HepG2 (cell line): ENCODE data around the gene TCF25. TPM values are rescaled to one million over a fixed set of nuclear protein-coding genes. Genes with fewer than 3 reads are reported as not detected.

Experiments used
- ADNP ChIP-seq: sonication (generic); formaldehyde crosslinking; IDR thresholded peaks from 2 replicates; pipeline ENCODE4 v1.4.0; 2020; ENCODE audit warnings: missing genetic modification reagents
- CBX5 ChIP-seq: sonication (generic); formaldehyde crosslinking; IDR thresholded peaks from 2 replicates; pipeline ENCODE4 v1.4.0; 2020; ENCODE audit warnings: missing genetic modification reagents, borderline replicate concordance
- FOXP4 ChIP-seq: sonication (generic); formaldehyde crosslinking; IDR thresholded peaks from 2 replicates; pipeline ENCODE4 v1.4.0; 2020; ENCODE audit warnings: missing genetic modification reagents
- HNF4A ChIP-seq: sonication (generic); formaldehyde crosslinking; IDR thresholded peaks from 2 replicates; pipeline ENCODE4 v1.4.0; 2020; ENCODE audit warnings: missing genetic modification reagents
- KDM2A ChIP-seq: sonication (generic); formaldehyde crosslinking; IDR thresholded peaks from 2 replicates; pipeline ENCODE4 v1.4.0; 2020; ENCODE audit warnings: low read depth, missing genetic modification reagents, borderline replicate concordance
- KLF13 ChIP-seq: sonication (generic); formaldehyde crosslinking; IDR thresholded peaks from 2 replicates; pipeline ENCODE4 v1.4.0; 2020; ENCODE audit warnings: mild to moderate bottlenecking, missing genetic modification reagents
- MBNL3 ChIP-seq: fragments of 250-450 bp; sonication (Bioruptor Pico); conservative IDR thresholded peaks from 2 replicates; pipeline ENCODE4 v1.8.0; 2022; ENCODE audit warnings: mild to moderate bottlenecking, inconsistent platforms
- MIER2 ChIP-seq: IDR thresholded peaks from 2 replicates; pipeline ENCODE4 v1.6.1; 2016; ENCODE audit warnings: missing biosample characterization, missing genetic modification reagents
- MTF2 ChIP-seq: sonication (generic); formaldehyde crosslinking; IDR thresholded peaks from 2 replicates; pipeline ENCODE4 v1.5.0; 2020; ENCODE audit warnings: missing genetic modification reagents, borderline replicate concordance
- RFX3 ChIP-seq: IDR thresholded peaks from 2 replicates; pipeline ENCODE4 v1.6.1; 2016; ENCODE audit warnings: missing biosample characterization, missing genetic modification reagents
- SMYD3 ChIP-seq: sonication (generic); formaldehyde crosslinking; IDR thresholded peaks from 2 replicates; pipeline ENCODE4 v1.8.1; 2023; ENCODE audit warnings: mild to moderate bottlenecking, missing genetic modification reagents
- THRA ChIP-seq: sonication (generic); formaldehyde crosslinking; IDR thresholded peaks from 2 replicates; pipeline ENCODE4 v1.4.0; 2020; ENCODE audit warnings: missing genetic modification reagents, borderline replicate concordance
- TRIM24 ChIP-seq: sonication (generic); formaldehyde crosslinking; IDR thresholded peaks from 2 replicates; pipeline ENCODE4 v1.8.0; 2022; ENCODE audit warnings: mild to moderate bottlenecking, missing genetic modification reagents
- ZNF142 ChIP-seq: sonication (generic); formaldehyde crosslinking; IDR thresholded peaks from 2 replicates; pipeline ENCODE4 v1.4.0; 2020; ENCODE audit warnings: missing genetic modification reagents
- ZNF598 ChIP-seq: sonication (generic); formaldehyde crosslinking; IDR thresholded peaks from 2 replicates; pipeline ENCODE4 v1.5.1; 2020; ENCODE audit warnings: mild to moderate bottlenecking, missing genetic modification reagents, borderline replicate concordance
- ZNF883 ChIP-seq: sonication (generic); formaldehyde crosslinking; IDR thresholded peaks from 2 replicates; pipeline ENCODE4 v1.5.1; 2020; ENCODE audit warnings: mild to moderate bottlenecking, missing genetic modification reagents; ENCODE audit errors: not compliant biosample characterization
- polyA plus RNA-seq, 8 experiments: library from polyadenylated mRNA; depleted of rRNA in 3 of 8; stranded (reverse) in 7 of 8; unstranded in 1 of 8; fragments of >200 nt; fragmentation: Illumina TruSeq in 4 of 8; extraction: Trizol in 4 of 8; gene quantifications; 2 replicates each; pipeline versions ENCODE4 v1.2.1 to v1.2.3, GENCODE V29; 2011 to 2016; ENCODE audit warnings: low read depth in 4 of 8, missing spikeins in 1 of 8, mixed read lengths in 1 of 8; ENCODE audit not compliant: insufficient read depth in 1 of 8
- total RNA-seq, 5 experiments: library from RNA; depleted of rRNA; stranded (reverse); fragments of >200 nt; fragmentation: Illumina TruSeq; extraction: Trizol; gene quantifications; 2 replicates each; pipeline ENCODE4 v1.2.3, GENCODE V29; 2016; ENCODE audit warnings: low read depth in 1 of 5
- TF ChIP-seq, protein P1 (sequence below): sonication (generic); formaldehyde crosslinking; IDR thresholded peaks from 2 replicates; pipeline ENCODE4 v1.9.0; 2021; ENCODE audit warnings: missing genetic modification reagents, borderline replicate concordance

TCF25 gene
- total and polyA plus RNA-seq, 2 of the 13 experiments (the other 11 are each of a cell fraction or from before 2014, with no cell fraction given) = 138 to 206 TPM

GRCh38 chr16:89829630-89830437 lies 43.6 kb upstream of the TCF25 start (continued):
- TF ChIP-seq RFX3 (CRISPR knock-in tag) (no peak), ZNF883 (no peak), CBX5 (no peak; the same call in 1 of the 2 replicates), MTF2 (CRISPR knock-in tag) (no peak), KLF13 (0 out of 2 replicates have a peak, but pooled peaks have one; percentile 68), MIER2 (peak; percentile 14; the same call in 1 of the 2 replicates), ZNF598 (CRISPR knock-in tag) (no peak; the same call in 1 of the 2 replicates), ADNP (no peak), THRA (CRISPR knock-in tag) (peak; percentile 62; the same call in 1 of the 2 replicates), MBNL3 (CRISPR knock-in tag) (no peak), KDM2A (CRISPR knock-in tag) (peak; percentile 69), ZNF142 (CRISPR knock-in tag) (no peak), HNF4A (CRISPR knock-in tag) (peak; percentile 94), TRIM24 (CRISPR knock-in tag) (no peak), SMYD3 (peak; percentile 86), FOXP4 (CRISPR knock-in tag) (peak; percentile 50; the same call in 1 of the 2 replicates)
- TF ChIP-seq, protein P1, sequence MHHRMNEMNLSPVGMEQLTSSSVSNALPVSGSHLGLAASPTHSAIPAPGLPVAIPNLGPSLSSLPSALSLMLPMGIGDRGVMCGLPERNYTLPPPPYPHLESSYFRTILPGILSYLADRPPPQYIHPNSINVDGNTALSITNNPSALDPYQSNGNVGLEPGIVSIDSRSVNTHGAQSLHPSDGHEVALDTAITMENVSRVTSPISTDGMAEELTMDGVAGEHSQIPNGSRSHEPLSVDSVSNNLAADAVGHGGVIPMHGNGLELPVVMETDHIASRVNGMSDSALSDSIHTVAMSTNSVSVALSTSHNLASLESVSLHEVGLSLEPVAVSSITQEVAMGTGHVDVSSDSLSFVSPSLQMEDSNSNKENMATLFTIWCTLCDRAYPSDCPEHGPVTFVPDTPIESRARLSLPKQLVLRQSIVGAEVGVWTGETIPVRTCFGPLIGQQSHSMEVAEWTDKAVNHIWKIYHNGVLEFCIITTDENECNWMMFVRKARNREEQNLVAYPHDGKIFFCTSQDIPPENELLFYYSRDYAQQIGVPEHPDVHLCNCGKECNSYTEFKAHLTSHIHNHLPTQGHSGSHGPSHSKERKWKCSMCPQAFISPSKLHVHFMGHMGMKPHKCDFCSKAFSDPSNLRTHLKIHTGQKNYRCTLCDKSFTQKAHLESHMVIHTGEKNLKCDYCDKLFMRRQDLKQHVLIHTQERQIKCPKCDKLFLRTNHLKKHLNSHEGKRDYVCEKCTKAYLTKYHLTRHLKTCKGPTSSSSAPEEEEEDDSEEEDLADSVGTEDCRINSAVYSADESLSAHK = no peak
